GM15510 (cell line): Measurements from ENCODE around the gene COL8A1.

Experiments used
- POLR2A ChIP-seq: IDR thresholded peaks from 3 replicates; pipeline ENCODE4 v1.6.1; 2011; ENCODE audit warnings: borderline replicate concordance; ENCODE audit not compliant: insufficient read length; ENCODE audit errors: extremely low read depth

Gene COL8A1

DNA sequence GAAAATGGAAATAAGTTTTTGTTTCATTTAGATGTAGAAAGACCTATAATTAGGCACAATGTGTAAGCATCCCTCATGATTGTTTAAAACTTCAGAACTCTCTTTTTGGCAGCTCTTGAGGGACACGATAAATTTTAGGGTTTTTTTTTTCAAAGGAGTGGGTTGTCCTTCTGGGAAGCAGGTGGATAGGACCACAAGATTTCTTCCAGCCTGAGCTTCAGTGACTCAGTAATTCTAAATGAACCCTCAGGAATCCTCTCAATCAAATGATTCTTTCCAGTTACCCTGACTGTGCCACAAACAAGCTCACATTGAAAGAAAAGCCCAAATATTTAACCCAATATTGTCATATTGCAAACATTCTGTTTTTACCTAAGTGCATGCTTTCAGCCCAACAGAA, 45.1 kb downstream of the COL8A1 start:
- no peak for TF ChIP-seq POLR2A

DNA sequence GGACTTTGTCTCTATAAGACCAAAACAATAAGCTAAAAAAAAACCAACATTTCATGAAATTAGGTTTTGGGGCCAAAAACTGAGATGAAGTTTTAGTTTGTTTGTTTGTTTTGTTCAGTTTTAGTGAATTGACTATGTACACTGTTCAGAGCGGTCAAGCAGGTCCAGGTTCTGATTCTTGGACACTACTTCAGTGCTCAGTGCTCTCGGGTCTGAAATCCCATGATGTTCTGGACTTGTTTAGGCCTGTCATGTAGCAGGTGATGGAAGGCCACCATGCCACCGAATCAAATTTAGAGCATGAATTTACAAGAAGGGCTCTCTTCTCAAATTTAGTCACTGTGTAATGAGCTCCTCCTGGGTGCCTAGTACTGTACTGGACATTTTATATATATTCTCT, 45.5 kb downstream of the COL8A1 start:
- TF ChIP-seq POLR2A, result no peak

- no peak for TF ChIP-seq POLR2A
Observed at GRCh38 chr3:99684644-99685043, 46.2 kb downstream of the COL8A1 start.

DNA sequence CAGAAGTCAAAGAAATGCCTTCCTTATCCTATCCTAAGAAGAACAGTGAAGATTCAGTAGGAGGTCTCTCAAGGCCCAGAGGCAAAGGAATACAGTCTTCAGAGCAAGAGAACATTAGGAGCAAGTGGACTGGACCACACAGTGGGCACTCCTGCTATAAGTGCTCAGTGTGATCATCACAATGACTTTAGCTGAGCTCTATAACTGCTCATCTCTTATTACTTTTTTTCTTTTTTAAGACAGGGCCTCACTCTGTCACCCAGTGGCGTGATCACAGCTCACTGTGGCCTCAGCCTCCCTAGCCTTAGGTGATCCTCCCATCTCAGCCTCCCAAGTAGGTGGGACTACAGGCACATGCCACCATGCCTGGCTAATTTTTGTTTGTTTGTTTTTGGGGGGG, 48.1 kb downstream of the COL8A1 start:
- no peak for TF ChIP-seq POLR2A

DNA sequence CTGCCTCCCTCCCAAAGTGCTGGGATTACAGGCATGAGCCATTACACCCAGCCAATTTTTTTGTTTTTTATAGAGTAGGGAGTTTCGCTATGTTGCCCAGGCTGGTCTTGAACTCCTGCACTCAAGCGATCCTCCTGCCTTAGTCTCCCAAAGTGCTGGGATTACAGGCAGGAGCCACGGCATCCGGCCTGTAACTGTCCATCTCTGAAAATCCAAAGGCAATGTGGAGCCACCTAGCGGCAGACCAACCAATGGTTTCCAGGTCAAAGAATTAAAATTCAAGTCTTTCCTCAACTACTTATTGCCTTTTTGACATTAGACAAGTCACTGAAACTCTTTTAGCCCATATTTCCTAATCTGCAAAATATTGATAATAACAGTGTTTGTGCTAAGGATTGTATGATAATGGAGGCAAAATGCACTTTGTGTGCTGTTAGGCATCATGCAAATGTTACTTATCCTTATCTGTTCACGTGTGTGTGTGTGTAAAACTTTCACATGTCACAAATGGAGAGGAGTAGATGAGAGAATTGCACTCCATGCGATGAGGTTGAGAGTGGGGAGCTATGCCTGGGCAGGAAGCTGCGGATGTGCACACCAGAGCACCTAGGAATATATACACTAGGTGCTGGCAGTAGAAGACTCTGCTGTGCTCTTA, 48.7 kb downstream of the COL8A1 start:
- no peak for TF ChIP-seq POLR2A

DNA sequence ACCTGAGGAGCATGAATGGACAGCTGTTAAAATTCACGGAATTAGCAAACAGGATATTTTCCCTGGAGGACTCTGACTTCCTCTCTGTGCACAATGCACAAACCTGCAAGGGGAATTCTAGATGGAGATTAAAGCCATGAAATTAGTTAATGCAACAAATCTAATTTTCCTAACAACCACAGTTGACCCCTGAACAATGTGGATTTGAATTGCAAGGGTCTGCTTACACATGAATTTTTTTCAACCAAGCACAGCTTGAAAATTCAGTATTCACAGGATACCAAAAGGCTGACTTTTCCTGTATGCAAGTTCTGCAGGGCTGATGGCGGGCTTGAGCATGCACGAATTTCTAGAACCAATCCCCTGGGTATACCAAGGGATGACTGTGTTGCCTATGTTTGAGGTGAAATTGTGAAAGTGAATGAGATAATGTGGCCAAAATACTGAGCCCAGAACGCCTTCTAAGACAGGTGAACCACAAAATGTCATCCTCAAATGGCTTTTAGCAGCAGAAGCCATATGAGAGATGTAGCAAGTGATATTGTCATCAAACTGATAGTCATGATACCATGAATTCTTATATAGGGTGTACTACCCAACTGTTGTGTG, 52.5 kb downstream of the COL8A1 start:
- TF ChIP-seq POLR2A, result no peak

GRCh38 chr3:99693636-99694035, 55.2 kb downstream of the COL8A1 start:
- no peak for TF ChIP-seq POLR2A

- TF ChIP-seq POLR2A, result no peak
Observed at GRCh38 chr3:99696497-99696896, 58.1 kb downstream of the COL8A1 start.

- TF ChIP-seq POLR2A, result no peak
Observed at GRCh38 chr3:99697250-99697649, 58.9 kb downstream of the COL8A1 start.

- no peak for TF ChIP-seq POLR2A
Observed at GRCh38 chr3:99698932-99699331, 60.5 kb downstream of the COL8A1 start.

GRCh38 chr3:99699841-99700240, 61.4 kb downstream of the COL8A1 start:
- TF ChIP-seq POLR2A, result no peak

- TF ChIP-seq POLR2A, result no peak
Observed at GRCh38 chr3:99700631-99701268, 62.4 kb downstream of the COL8A1 start.

DNA sequence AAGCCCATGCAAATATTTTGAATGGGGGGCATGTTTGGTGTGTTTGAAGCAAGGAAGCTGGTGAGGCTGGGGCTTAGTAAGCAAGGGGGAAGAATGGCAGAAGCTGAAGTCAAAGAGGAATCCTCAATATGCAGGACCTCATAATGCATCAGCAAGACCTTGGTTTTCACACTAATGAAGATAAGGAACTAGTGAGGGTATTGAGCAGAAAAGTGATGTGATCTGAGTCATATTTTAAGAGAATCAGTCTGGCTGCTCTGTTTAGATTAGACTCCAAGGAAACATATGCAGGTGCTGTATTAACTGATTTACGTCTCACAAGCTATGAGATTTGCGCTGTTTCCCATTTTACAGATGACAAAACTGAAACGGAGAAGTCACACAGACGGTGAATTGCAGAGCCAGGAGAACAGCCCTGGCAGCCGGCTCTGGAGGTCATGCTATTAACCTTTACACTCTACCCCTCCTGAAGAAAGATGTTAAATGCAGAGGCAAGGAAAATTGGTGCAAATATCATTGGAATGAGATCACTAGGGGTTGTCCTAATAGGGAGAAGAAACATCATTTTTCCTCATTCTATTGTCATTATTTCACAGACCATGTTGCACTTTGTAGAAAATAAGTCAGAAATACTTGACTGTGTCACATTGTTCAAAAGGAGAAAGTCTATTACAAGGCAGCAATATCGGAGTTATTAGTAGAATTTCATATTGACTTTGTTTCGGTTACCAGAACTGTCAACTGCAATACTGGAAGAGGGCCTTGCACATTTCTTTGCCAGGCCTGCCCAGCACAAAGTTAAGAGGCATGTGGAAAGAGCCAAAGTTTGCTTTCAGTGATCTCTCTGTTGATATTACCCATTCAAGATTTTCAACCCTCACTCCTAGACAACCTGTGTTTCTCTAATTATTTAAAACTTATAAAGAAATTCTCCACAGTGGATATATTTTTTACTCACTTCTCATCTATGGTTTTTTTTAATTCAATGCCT, 64.9 kb downstream of the COL8A1 start:
- TF ChIP-seq POLR2A, result no peak

GRCh38 chr3:99704417-99704816, 66.0 kb downstream of the COL8A1 start:
- no peak for TF ChIP-seq POLR2A

DNA sequence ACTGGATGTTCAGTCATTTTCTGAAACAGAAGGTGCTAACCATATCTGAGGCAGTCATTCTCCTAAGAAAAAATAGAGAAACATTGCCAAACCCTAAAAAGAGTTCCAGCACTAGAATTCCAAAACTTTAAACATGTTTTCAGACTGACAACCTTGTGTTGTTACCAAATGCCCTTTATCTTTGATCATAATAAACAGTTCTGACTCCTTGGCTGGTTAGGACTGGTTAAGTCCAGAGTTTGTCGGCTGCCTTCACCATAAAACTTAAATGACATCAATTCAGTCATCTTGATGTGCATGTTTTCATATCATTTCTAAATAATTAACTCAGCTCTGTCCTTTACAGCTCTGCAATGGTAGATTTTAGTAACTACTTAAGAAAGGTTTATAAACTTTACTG, 68.0 kb downstream of the COL8A1 start:
- TF ChIP-seq POLR2A, result no peak
